ENCODE results near the gene PCBD2.

The PCBD2 gene

DNA sequence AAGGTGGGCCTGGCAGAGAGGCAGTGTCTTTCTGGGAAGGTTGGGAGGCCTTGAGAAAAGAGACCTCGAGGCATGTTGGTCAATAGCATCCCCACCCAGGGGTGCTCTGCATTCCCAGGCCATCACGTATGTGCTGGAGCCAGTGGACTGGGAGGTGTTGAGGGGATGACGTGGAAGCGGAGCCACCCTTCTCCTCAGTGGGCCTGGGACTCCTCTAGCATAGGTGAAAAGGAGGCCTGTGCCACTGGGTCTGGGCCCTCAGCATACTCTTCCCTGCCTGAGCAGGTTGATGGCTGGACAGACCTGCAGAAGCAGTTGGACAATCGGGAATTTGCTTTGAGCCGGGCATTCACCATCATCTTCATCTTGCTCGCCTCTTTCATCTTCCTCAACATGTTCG, 103.6 kb downstream of the PCBD2 start:
- DNase-seq = no peak

DNA sequence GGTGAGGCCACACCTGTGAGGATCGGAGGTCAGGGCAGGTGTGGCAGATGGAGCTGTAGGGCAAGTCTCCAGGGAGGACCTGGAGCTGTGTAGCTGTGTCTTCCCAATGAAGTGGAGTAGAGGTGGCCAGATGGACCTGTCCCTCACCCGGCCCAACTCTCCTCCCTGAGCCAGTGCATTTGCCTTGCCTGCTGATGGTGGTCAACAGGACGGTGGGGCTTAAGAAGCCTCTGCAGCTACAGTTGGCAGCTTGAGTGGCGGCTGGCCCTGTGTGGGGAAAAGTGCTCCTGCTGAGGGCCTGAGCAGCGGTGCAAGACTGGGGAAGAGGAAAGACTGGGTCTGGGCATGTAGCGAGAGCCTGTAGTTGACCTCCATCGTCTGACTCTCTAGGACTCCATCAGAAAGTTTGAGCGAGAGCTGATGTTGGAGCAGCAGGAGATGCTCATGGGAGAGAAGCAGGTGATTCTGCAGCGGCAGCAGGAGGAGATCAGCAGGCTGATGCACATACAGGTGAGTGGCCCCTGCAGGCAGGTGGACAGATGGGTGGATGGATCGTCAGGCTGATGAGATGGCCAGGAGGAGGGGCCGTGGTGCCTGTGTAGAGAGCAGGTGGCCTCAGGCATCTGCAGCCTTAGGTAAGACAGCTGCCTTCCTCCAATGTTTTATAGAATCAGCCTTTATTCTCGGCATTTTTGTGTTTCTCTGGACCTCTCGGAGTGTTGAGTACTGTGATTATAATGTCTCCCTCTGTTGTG, 104.2 kb downstream of the PCBD2 start:
- DNase-seq = no peak

DNA sequence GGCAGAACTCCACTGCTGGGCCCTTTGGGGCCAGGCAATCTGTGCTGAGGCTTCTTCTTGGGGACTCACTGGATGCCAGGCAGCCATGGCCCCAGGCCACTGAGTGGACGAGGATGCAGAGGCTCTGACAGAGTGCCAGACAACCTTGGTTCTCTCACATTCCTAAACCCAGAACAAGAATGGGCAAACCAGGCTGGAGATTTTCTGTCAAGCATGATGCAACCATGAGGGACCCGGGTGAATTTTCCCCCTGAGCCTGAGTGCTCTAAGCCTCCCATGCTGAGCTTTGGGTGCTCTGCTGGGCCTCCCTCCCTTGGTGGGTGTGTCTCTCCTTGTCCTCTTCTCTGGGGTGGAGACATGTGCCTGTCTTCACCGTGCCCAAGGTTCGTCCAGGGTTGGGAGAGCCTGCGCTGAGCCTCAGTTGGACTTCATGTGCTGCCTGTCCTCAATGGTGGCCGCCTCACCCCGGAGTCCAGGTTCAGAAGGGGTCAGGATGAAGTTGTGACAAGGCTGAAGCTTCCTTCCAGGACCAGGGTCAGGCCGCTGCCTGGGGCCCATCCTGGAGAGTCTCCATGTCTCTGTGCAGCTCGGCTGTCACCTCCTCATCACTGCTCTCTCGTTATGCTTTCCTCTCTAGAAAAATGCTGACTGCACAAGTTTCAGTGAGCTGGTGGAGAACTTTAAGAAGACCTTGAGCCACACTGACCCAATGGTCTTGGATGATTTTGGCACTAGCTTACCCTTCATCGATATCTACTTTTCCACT, 105.0 kb downstream of the PCBD2 start:
- no peak for DNase-seq

DNA sequence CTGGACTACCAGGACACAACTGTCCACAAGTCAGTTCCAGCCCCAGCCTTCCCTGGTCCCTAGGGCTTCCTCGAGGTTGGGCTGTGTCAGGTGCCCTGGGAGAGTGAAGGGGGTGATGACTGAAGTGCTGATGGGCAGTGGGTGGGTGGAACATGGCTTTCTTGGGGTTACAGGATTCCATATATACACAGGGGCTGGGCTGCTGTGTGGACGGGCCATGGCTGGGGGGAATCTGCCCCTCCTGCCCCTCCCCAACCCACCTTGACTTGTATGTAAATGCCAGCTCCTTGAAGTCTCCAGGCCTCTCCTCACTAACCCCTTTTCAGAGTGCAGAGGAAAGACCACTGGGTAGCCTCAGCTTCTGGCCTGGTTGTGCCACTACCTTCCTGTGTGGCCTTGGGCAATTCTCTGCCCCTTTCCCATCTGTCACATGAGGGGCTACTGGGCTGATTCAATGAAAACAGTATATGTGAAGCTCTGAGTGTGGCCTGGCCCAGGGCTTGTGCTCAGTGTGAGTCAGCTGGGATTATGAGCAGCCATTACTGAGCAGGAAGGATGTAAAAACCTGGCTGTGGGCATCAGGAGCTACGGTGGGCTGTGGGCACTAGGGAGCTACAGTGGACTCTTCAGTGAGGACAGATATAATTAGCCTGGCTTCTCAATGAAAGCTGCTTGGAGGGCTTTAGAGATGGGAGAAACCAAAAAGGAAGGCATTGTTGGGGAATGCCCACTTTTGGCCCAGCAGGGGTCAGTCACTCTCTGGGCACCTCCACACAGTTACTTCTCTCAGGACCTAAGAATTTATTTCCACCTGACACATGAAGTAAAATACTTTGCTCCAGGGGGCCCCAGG, 105.8 kb downstream of the PCBD2 start:
- no peak for DNase-seq

DNA sequence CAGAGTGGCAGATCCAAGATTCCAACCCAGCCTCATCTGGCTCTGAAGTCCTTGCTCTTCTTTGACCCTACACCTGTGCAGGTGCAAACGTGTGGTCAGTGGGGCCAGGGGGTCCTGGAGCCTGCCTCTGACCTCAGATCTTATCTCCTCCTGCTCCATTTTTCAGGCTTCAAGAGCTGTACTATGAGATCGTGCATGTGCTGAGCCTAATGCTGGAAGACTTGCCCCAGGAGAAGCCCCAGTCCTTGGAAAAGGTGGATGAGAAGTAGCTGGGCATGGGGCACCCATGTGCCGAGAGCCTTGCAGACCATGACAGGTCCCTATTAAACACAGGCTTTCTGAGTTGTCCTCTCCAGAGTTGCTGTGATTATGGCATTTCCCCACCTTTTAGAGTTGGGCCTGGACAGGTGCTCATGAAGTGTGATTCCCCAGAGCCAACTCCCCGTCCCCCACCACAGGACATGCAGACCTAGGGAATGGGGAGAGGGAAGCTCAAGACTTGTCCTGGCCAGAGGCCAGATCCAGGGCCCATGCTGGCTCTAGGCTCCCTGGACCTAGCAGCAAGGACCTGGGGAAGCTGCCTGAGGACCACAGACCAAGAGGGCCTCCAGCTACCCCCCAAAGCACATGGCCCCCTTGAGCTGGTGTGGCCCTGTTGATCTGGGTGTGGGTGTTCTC, 106.6 kb downstream of the PCBD2 start:
- no peak for DNase-seq

DNA sequence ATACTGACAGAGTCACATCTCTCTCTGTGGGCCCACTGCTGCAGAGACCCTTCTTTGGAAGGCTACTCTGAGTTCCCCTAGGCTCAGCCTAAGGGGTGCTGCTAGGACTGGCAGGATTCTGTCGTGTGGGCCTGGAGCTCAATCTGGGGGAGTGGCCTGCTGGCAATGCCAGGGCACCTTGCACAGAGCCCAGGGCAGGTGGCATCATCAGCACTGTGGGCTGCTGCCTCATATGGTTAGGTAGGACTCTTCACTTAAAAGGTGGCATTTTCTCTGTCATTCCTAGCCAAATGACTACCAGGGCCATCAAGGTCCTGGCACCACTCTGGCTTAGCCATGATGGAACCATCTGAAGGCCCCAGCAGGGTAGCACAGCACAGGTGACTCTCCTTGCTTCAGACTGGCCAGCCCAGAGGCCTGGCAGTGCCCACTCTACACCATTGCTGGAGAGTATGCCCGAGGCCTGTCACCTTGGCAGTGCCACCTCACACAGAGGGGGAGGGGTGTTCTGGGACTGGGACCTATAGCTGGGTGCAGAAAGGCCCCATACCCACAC, 107.2 kb downstream of the PCBD2 start:
- DNase-seq = no peak
